Small intestine (tissue), 7 donors: ENCODE measurements around the gene GINS2. TPM values are rescaled to one million over a fixed set of nuclear protein-coding genes. Genes with fewer than 3 reads are reported as not detected.

Experiments used
- DNase-seq, 2 donors: peaks; one replicate each; pipeline versions ENCODE4 v3.0.0 to v3.0.0-alpha.2; 2013
- FAIRE-seq: peaks from 2 replicates; lab custom pipeline; 2012; peaks lifted over from hg19 to GRCh38; lab: Jason Lieb, UNC
- H3K27ac ChIP-seq, 3 donors: one replicate each; pipeline ENCODE4 v1.5.1; 2013; ENCODE audit warnings: low read length in 2 of 3, mild to moderate bottlenecking in 2 of 3, control low read depth in 1 of 3, inconsistent platforms in 1 of 3, low read depth in 1 of 3, moderate library complexity in 1 of 3
- H3K27me3 ChIP-seq, 3 donors: one replicate each; pipeline ENCODE4 v1.6.1; 2013; ENCODE audit warnings: low read length in 3 of 3, inconsistent platforms in 1 of 3; ENCODE audit not compliant: control insufficient read depth in 3 of 3, insufficient read depth in 3 of 3
- H3K36me3 ChIP-seq, 3 donors: one replicate each; pipeline ENCODE4 v1.6.1; 2013; ENCODE audit warnings: low read length in 3 of 3, inconsistent platforms in 1 of 3, low read depth in 1 of 3, mild to moderate bottlenecking in 1 of 3, moderate library complexity in 1 of 3; ENCODE audit not compliant: control insufficient read depth in 3 of 3, insufficient read depth in 2 of 3
- H3K4me1 ChIP-seq, 3 donors: one replicate each; pipeline ENCODE4 v1.6.1; 2013; ENCODE audit warnings: low read length in 2 of 3, inconsistent platforms in 1 of 3, low read depth in 1 of 3, mild to moderate bottlenecking in 1 of 3, moderate library complexity in 1 of 3; ENCODE audit not compliant: control insufficient read depth in 3 of 3, insufficient read depth in 2 of 3
- H3K4me3 ChIP-seq, 3 donors: one replicate each; pipeline ENCODE4 v1.5.1; 2013; ENCODE audit warnings: low read length in 3 of 3, control low read depth in 1 of 3, inconsistent platforms in 1 of 3, low read depth in 1 of 3, mild to moderate bottlenecking in 1 of 3, moderate library complexity in 1 of 3
- H3K9me3 ChIP-seq, 2 donors: one replicate each; pipeline ENCODE4 v1.6.1; 2013; ENCODE audit warnings: low read depth in 1 of 2, low read length in 1 of 2; ENCODE audit not compliant: control insufficient read depth in 2 of 2, insufficient read depth in 1 of 2
- WGBS, 3 donors: extraction: QIAGEN DNeasy Blood & Tissue Kit; methylation state at CpG; one replicate each; pipeline ENCODE4 v1.1.7; 2013; 5-methylcytosine and 5-hydroxymethylcytosine counted together
- polyA plus RNA-seq, 4 donors: library from polyadenylated mRNA; stranded (reverse) in 3 of 4; unstranded in 1 of 4; fragments of 200-250 nt in 3 of 4; fragments of 120-200 nt in 1 of 4; gene quantifications; one replicate each; pipeline versions ENCODE4 v1.2.1 to v1.2.3, GENCODE V29; 2013
- donor health status: healthy with polysubstance abuse.
- donor health status: control.
- donor health status: control.
- donor health status: Bipolar disorder and iron deficiency.
- donor health status: healthy.

The GINS2 gene
- polyA plus RNA-seq, 4 donors = 2.0 to 11.2 (median 6.4) TPM

- H3K4me1 ChIP-seq = peaks cover 0 to 35% (median 4%) of the 10 kb centered on the region in 3 donors
- no peak for FAIRE-seq
- peaks cover 0 to 75% (median 0%) of the 10 kb centered on the region in 3 donors for H3K36me3 ChIP-seq
- DNase-seq = no peak
- 84 to 93% (median 92%) methylated on average over 5 of the region's 5 CpGs for WGBS, 3 donors
- H3K9me3 ChIP-seq = peaks cover 0 to 18% of the 10 kb centered on the region in 2 donors
- no peaks in the 10 kb centered on the region for H3K27me3 ChIP-seq
- no peak overlapping the region for H3K27ac ChIP-seq
- H3K4me3 ChIP-seq = no peak overlapping the region
These were observed 60.5 kb downstream of the GINS2 start for GRCh38 chr16:85628265-85628556.

DNA sequence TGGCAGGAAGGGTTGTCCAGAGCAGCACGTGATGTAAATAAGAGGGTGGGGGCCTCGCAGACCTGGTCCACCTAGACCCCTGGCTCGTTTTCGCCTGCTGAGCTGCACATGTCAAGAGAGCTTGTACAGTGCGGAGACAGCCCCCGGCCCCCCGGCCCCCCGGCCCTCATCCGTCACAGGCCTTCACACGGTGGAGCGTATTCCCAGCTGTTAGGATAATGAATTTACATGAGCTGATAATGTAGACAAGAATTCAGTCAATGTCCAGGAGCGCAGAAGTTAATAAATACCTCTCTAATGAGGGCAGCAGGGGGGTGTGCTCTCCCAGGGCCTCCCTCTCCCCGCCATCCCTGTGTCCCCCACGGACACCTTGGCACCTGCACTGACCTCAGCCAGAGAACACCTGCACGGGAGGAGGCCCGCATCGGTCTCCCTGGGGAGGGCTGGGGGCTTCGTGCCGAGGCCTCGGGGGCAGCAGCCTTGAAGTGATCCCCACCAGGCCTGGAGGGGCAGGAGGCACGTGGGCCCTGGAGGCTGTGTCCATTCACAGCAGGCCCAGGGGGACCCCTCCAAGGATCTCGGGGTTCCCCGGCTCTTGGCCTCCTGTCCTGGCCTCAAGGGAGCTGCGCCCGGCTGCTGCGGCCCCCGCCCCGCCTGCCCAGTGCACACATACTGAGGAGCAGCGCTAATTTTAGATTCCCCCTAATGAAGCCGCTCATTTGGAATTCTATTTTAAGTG, 61.1 kb downstream of the GINS2 start:
- FAIRE-seq (no peak), DNase-seq (no peak)
- H3K27ac ChIP-seq = no peak overlapping the region

DNA sequence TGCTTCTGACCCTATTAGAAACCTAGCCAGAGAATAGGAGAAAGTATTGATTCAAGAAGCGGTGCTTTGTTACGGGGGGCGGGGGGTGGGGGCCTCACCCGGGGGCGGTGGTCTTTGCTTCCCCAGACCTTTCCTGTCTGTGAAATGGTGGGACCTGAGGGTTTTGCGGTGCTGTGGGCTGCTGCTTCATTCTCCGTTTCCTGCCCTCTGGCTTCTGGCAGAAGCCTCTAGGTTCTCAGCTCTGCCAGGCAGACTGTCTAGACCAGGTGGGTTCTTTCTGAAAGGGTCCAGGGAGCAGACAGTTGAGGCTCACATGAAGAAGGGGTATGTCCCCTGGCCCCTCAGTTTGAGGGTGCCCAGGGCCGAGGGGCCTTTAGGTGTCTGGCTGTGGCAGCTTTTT, 61.7 kb downstream of the GINS2 start:
- no peaks in the 10 kb centered on the region for H3K27me3 ChIP-seq
- peaks cover 0 to 71% (median 0%) of the 10 kb centered on the region in 3 donors for H3K36me3 ChIP-seq
- WGBS, 3 donors = 52 to 75% (median 71%) methylated on average over 8 of the region's 8 CpGs
- peaks cover 0 to 42% (median 4%) of the 10 kb centered on the region in 3 donors for H3K4me1 ChIP-seq
- peak overlapping the region in 1 of 3 donors; percentile 43 for H3K27ac ChIP-seq
- no peak for FAIRE-seq
- H3K4me3 ChIP-seq = no peak overlapping the region
- DNase-seq = no peak
- H3K9me3 ChIP-seq = peaks cover 0 to 18% of the 10 kb centered on the region in 2 donors

More for the DNA sequence above, 61.1 kb downstream of the GINS2 start:
- no peak overlapping the region for H3K4me3 ChIP-seq
- H3K36me3 ChIP-seq = peaks cover 0 to 73% (median 0%) of the 10 kb centered on the region in 3 donors
- 78 to 86% (median 79%) methylated on average over 26 to 30 of the region's 30 CpGs for WGBS, 3 donors
- H3K4me1 ChIP-seq = peaks cover 0 to 37% (median 4%) of the 10 kb centered on the region in 3 donors
- H3K27me3 ChIP-seq = no peaks in the 10 kb centered on the region
- H3K9me3 ChIP-seq = peaks cover 0 to 18% of the 10 kb centered on the region in 2 donors

Other genes starting within 250 kb of the GINS2 start
- gene GSE1, start 75.6 kb downstream of the GINS2 start, polyA plus RNA-seq = 10 to 100 TPM in 2 of 4 donors, 1 to 10 TPM in 2; 9.2 to 96.1 (median 17.7) TPM
- 1 to 10 TPM in 3 of 4 donors, not detected in 1; 1.2 to 5.6 (median 4.9) TPM for gene C16orf74, start 62.1 kb upstream of the GINS2 start, polyA plus RNA-seq
- gene EMC8, start 110.6 kb upstream of the GINS2 start, polyA plus RNA-seq = 10 to 100 TPM; 16.2 to 21.2 (median 20.1) TPM
- gene COX4I1, start 110.7 kb upstream of the GINS2 start, polyA plus RNA-seq = 1,000 to 10,000 TPM in 3 of 4 donors, 100 to 1,000 TPM in 1; 439 to 2,645 (median 1,917) TPM
- gene IRF8, start 210.2 kb upstream of the GINS2 start, polyA plus RNA-seq = 10 to 100 TPM; 28.0 to 52.1 (median 43.2) TPM